ENCODE data around the gene RIOK2.

DNA sequence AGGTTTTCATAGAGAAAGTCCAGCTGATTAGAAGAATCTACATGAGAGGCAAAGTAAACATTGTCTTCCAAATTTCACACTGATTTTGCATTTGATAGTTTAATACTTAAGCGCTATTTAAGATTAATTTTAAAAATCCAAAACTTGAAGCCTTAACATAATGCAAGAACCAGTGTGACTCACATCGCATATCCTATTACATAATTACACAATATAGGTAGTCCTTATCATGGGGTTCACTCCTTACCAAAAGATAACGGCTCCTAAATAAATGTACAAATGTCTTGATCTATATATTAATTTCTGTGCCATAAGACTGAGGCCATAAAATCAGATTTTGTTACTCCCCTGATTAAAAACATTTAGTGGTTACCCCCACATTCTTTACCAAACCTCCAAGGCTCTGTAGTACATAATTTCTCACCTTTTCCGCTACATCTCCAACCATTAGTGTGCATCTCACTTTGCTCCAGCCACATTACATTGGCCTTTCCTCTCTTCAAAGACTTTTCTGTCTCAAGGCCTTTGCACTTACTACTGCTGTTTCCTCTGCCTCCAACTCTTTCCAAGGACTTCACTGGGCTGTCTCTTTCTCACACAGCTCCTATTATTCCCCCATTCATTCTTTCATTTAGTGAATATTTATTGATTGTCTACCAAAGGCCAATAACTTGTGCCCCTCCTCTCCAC is 1.0 kb downstream of the RIOK2 start:
- TF ChIP-seq, protein P1, sequence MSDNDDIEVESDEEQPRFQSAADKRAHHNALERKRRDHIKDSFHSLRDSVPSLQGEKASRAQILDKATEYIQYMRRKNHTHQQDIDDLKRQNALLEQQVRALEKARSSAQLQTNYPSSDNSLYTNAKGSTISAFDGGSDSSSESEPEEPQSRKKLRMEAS (IDR thresholded peaks at IDR 0.05), result no peak
- TF ChIP-seq ZBTB7A (IDR thresholded peaks at IDR 0.05; ENCODE audit: low read depth), result no peak
- TF ChIP-seq YY1 (IDR thresholded peaks at IDR 0.05; ENCODE audit: low read depth), result no peak
- TF ChIP-seq EP300 (IDR thresholded peaks at IDR 0.05; ENCODE audit: borderline replicate concordance), result no peak
- TF ChIP-seq TCF12 (IDR thresholded peaks at IDR 0.05; ENCODE audit: low read depth), result no peak
- TF ChIP-seq, protein P2, sequence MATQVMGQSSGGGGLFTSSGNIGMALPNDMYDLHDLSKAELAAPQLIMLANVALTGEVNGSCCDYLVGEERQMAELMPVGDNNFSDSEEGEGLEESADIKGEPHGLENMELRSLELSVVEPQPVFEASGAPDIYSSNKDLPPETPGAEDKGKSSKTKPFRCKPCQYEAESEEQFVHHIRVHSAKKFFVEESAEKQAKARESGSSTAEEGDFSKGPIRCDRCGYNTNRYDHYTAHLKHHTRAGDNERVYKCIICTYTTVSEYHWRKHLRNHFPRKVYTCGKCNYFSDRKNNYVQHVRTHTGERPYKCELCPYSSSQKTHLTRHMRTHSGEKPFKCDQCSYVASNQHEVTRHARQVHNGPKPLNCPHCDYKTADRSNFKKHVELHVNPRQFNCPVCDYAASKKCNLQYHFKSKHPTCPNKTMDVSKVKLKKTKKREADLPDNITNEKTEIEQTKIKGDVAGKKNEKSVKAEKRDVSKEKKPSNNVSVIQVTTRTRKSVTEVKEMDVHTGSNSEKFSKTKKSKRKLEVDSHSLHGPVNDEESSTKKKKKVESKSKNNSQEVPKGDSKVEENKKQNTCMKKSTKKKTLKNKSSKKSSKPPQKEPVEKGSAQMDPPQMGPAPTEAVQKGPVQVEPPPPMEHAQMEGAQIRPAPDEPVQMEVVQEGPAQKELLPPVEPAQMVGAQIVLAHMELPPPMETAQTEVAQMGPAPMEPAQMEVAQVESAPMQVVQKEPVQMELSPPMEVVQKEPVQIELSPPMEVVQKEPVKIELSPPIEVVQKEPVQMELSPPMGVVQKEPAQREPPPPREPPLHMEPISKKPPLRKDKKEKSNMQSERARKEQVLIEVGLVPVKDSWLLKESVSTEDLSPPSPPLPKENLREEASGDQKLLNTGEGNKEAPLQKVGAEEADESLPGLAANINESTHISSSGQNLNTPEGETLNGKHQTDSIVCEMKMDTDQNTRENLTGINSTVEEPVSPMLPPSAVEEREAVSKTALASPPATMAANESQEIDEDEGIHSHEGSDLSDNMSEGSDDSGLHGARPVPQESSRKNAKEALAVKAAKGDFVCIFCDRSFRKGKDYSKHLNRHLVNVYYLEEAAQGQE (IDR thresholded peaks at IDR 0.05; ENCODE audit: low read depth), result no peak
- TF ChIP-seq RAD21 (IDR thresholded peaks at IDR 0.05; ENCODE audit: low read depth), result no peak
- TF ChIP-seq TAF1 (IDR thresholded peaks at IDR 0.05; ENCODE audit: low read depth), result no peak
- TF ChIP-seq TEAD4 (IDR thresholded peaks at IDR 0.05), result no peak
- no peak for TF ChIP-seq FOXM1 (IDR thresholded peaks at IDR 0.05; ENCODE audit: borderline replicate concordance, low read depth)

Data from Ishikawa (cell line).